OCI-LY1 (cell line): Measurements from ENCODE around the gene PIP5K1C.

Experiments
- CTCF ChIP-seq: fragments of 200-600 bp; sonication (generic), shearing (Covaris generic); IDR thresholded peaks from 2 replicates; pipeline ENCODE4 v1.5.1; 2017; ENCODE audit warnings: mild to moderate bottlenecking, antibody characterized with exemption, low read length, moderate library complexity, mixed read lengths
- EZH2 ChIP-seq: fragments of 200-600 bp; sonication (generic), shearing (Covaris generic); IDR thresholded peaks from 2 replicates; pipeline ENCODE4 v1.8.0; 2017; ENCODE audit warnings: borderline replicate concordance, mixed run types, mild to moderate bottlenecking, antibody characterized with exemption, low read length, moderate library complexity, mixed read lengths

GRCh38 chr19:3684817-3685410 lies 15.4 kb downstream of the PIP5K1C start:
- no peak; the same call in 1 of the 2 replicates for TF ChIP-seq CTCF
- TF ChIP-seq EZH2: no peak
